GM12865 (cell line): Measurements from ENCODE around the gene NEUROG1.

Source experiments
- DNase-seq: peaks from one replicate; pipeline ENCODE4 v3.0.0; 2010; ENCODE audit warnings: low read depth
- H3K4me3 ChIP-seq: 2 replicates; pipeline ENCODE4 v1.5.1; 2011; ENCODE audit warnings: mild to moderate bottlenecking, low read depth, low read length, control low read depth
- TF ChIP-seq, protein P1 (sequence below): IDR thresholded peaks from 2 replicates; pipeline ENCODE4 v1.5.1; 2011; ENCODE audit warnings: low read length, control low read depth, low read depth, inconsistent platforms; ENCODE audit not compliant: insufficient read depth; ENCODE audit errors: missing control alignments

NEUROG1 gene

GRCh38 chr5:135564331-135564730 is 28.6 kb upstream of the NEUROG1 start:
- no peak for DNase-seq
- TF ChIP-seq, protein P1, sequence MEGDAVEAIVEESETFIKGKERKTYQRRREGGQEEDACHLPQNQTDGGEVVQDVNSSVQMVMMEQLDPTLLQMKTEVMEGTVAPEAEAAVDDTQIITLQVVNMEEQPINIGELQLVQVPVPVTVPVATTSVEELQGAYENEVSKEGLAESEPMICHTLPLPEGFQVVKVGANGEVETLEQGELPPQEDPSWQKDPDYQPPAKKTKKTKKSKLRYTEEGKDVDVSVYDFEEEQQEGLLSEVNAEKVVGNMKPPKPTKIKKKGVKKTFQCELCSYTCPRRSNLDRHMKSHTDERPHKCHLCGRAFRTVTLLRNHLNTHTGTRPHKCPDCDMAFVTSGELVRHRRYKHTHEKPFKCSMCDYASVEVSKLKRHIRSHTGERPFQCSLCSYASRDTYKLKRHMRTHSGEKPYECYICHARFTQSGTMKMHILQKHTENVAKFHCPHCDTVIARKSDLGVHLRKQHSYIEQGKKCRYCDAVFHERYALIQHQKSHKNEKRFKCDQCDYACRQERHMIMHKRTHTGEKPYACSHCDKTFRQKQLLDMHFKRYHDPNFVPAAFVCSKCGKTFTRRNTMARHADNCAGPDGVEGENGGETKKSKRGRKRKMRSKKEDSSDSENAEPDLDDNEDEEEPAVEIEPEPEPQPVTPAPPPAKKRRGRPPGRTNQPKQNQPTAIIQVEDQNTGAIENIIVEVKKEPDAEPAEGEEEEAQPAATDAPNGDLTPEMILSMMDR = no peak
- H3K4me3 ChIP-seq = no peak overlapping the region

GRCh38 chr5:135561266-135561665 is 25.5 kb upstream of the NEUROG1 start:
- TF ChIP-seq, protein P1 = no peak
- DNase-seq = no peak
- no peak overlapping the region for H3K4me3 ChIP-seq

GRCh38 chr5:135560858-135561257 is 25.1 kb upstream of the NEUROG1 start:
- H3K4me3 ChIP-seq = no peak overlapping the region
- TF ChIP-seq, protein P1 = peak; percentile 82
- DNase-seq = peak; percentile 84

DNA sequence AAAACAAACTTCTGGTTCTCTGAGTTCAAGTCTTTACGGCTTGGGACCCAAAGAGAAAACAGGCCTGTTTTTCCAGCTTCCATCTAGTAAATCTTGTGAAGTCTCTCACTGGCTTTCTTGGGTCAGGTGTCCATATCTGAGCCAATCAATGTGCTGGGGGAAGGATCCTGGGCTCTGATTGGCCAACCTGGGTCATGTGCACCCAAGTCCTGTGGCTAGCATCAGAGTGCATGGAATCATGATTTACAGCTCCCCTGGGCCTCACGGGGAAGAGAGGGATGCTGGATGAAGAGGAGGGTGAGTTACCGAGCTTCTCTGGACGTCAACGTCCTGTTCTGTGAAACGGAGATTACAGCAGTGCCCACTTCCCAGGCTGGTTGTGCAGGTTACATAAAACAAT is 23.6 kb upstream of the NEUROG1 start:
- no peak overlapping the region for H3K4me3 ChIP-seq
- TF ChIP-seq, protein P1 = no peak
- DNase-seq = peak; percentile 30

DNA sequence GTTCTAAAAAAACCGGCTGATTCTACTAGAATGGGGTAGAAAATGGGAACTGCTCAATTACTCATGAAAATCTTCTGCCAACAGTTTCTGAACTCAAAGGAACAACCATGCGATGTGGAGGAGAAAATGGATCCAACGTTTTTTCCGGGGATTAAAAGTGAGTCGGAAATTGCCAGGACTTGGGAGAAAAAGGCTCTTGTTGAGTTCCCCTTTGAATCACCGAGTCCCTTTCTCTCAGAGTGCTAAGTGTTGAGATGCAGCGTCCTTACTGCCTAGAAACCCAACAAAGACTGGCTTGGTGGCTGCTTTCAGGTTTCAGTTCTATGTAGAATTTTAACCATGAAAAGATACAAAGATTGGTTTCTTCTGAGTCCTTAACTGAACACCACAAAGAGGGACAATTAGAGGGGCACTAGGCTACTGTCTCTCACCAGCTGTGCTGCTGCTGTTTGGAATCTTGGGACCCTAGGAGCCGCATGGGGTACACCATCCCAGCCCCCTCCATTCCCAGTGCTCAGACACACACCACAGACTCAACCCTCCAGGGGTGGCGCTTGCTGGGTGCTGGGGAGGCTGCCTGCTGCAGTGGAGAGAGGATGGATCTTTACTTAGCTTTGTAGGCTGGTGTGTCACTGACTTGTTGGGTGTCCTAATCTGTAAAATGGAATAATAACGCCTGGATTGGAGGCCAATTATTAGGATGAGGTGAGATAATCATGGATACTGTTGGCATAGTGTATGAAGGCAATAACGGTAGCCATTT is 21.5 kb upstream of the NEUROG1 start:
- TF ChIP-seq, protein P1 = no peak
- H3K4me3 ChIP-seq = no peak overlapping the region
- no peak for DNase-seq

DNA sequence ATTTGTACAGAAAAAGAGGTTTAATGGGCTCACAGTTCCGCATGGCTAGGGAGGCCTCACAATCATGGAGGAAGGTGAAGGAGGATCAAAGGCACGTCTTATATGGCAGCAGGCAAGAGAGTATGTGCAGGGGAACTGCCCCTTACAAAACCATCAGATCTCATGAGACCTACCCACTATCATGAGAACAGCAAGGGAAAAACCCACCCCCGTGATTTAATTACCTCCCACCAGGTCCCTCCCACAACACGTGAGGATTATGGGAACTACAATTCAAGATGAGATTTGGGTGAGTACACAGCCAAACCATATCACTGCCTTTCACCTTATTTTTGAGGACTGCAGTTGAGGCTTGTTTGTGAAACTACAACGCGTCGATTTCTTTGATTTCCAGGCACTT is 20.9 kb upstream of the NEUROG1 start:
- no peak for DNase-seq
- H3K4me3 ChIP-seq = no peak overlapping the region
- TF ChIP-seq, protein P1 = no peak

DNA sequence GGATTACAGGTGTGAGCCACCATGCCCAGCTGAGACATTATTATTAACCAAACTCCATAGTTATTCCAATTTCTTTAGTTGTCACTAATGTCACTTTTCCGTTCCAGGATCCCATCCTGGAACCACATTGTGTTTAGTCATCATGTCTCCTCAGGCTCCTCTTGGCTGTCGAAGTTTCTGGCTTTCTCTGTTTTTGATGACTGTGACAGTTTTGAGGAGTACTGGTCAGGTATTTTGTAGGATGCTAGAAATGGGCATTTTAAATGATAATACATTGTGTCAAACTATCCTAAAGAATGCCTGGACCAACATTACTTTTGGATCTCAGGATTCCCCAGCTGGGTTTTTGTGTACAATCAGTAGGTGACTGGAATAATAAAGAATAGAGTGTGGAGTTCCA is 19.8 kb upstream of the NEUROG1 start:
- no peak overlapping the region for H3K4me3 ChIP-seq
- no peak for DNase-seq
- TF ChIP-seq, protein P1 = no peak
